GM12891 (cell line): Measurements from ENCODE around the gene MYO1D.

Experiments used
- PAX5 ChIP-seq: IDR thresholded peaks from 2 replicates; pipeline ENCODE4 v1.6.1; 2011; ENCODE audit warnings: low read length, moderate library complexity, mild to moderate bottlenecking; ENCODE audit not compliant: insufficient read depth, severe bottlenecking
- POLR2A ChIP-seq: IDR thresholded peaks from 2 replicates; pipeline ENCODE4 v1.6.1; 2011; ENCODE audit warnings: low read depth, low read length, control low read depth
- POLR2AphosphoS5 ChIP-seq: IDR thresholded peaks from 2 replicates; pipeline ENCODE4 v1.6.1; 2011; ENCODE audit warnings: low read depth, low read length, control low read depth
- POU2F2 ChIP-seq: IDR thresholded peaks from 2 replicates; pipeline ENCODE4 v1.6.1; 2011; ENCODE audit warnings: low read depth, mild to moderate bottlenecking, control low read depth, low read length, moderate library complexity
- SPI1 ChIP-seq: IDR thresholded peaks from 2 replicates; pipeline ENCODE4 v1.6.1; 2011; ENCODE audit warnings: low read depth, low read length, control low read depth
- TAF1 ChIP-seq: IDR thresholded peaks from 2 replicates; pipeline ENCODE4 v1.6.1; 2011; ENCODE audit warnings: low read depth, low read length, control low read depth

DNA sequence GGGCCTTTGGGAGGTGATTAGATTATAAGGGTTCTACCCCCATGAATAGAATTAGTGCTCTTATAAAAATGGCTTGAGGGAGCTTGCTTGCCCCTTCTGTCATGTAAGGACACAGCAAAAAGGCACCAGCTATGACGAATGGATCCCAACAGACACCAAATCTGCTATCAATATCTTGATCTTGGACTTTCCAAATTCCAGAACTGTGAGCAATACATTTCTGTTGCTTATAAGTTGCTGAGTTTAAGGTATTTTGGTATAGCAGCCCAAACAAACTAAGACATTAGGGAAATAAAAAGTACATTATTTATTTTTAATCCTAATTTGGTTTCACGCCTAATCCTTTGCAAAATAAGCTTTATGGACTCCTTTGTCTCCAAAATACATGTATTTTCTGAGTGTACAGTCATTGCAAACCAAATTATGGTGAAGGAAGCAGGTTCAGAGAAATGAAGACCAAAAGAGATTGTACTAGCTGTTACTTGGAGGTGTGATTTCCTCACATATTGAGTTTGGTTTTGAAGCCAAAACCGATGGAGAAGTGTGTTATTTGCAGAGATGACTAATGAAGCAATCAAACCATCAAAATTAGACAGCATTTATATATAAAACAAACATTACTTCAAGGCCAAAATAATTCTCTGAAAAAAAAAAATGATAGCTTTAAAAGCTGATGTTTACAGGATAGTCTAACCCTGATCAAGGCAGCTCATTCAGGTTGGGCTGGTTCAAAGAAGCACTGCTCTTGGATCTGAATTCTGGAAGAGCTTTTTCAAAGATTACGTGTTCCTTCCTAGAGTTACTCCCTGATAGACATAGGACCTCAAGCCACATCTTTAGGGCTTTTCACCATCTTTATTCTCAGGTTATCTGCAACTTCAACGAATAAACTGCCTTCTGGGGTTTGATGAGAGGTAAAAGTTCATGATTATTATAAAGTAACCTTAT is 71.6 kb downstream of the MYO1D start:
- no peak for TF ChIP-seq POLR2A
- no peak for TF ChIP-seq POLR2AphosphoS5
- TF ChIP-seq SPI1, result no peak
- no peak for TF ChIP-seq TAF1
- TF ChIP-seq POU2F2, result no peak
- no peak for TF ChIP-seq PAX5
